Measurements from ENCODE around the gene SEPTIN3.

DNA sequence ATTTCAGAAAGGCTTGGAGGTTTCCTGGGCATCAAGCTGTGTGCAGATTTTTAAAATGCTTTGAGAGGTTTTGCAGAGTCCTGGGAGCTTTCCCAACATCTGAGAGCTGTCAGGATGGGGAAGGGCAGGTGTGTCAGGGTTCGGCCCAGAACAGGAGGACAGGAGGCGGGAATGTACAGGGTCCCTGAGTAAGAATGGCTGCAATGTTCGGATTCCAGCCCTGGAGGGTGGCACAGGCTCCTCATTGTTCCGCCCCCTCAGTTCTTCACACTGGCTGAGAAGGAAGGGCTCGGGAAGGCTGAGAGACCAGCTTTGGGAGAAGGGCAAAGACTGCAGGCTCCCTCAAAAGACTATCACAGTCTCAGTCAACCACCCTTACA is 5.1 kb upstream of the SEPTIN3 start:
- TF ChIP-seq, protein P1, sequence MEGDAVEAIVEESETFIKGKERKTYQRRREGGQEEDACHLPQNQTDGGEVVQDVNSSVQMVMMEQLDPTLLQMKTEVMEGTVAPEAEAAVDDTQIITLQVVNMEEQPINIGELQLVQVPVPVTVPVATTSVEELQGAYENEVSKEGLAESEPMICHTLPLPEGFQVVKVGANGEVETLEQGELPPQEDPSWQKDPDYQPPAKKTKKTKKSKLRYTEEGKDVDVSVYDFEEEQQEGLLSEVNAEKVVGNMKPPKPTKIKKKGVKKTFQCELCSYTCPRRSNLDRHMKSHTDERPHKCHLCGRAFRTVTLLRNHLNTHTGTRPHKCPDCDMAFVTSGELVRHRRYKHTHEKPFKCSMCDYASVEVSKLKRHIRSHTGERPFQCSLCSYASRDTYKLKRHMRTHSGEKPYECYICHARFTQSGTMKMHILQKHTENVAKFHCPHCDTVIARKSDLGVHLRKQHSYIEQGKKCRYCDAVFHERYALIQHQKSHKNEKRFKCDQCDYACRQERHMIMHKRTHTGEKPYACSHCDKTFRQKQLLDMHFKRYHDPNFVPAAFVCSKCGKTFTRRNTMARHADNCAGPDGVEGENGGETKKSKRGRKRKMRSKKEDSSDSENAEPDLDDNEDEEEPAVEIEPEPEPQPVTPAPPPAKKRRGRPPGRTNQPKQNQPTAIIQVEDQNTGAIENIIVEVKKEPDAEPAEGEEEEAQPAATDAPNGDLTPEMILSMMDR (conservative IDR thresholded peaks at IDR 0.05): no peak
- no peak for TF ChIP-seq ZFX (IDR thresholded peaks at IDR 0.05)

Measured in C4-2B (cell line).